Measurements from ENCODE around the gene C2.
"Not testable (repeated sequence)": the region's sequence is repeated elsewhere in the genome, so short reads cannot be mapped to it uniquely, and the experiment has no call there.

The C2 gene

GRCh38 chr6:31907158-31907813, 20.2 kb upstream of the C2 start:
- no peaks in the 10 kb centered on the region for H3K9me3 ChIP-seq
- no peak overlapping the region for H3K4me3 ChIP-seq (ENCODE audit: low read depth, low read length)
- no peaks in the 10 kb centered on the region for H3K36me3 ChIP-seq
- DNase-seq, result no peak
- no peaks in the 10 kb centered on the region for H3K4me1 ChIP-seq
- no peaks in the 10 kb centered on the region for H3K27me3 ChIP-seq
- TF ChIP-seq CTCF (IDR thresholded peaks at IDR 0.05; ENCODE audit: low read depth, low read length), result no peak

- not testable (repeated sequence) for H3K27me3 ChIP-seq; H3K9me3 ChIP-seq; DNase-seq; H3K4me1 ChIP-seq; H3K4me3 ChIP-seq (ENCODE audit: low read depth, low read length); H3K36me3 ChIP-seq
Observed at GRCh38 chr6:31908255-31908654, 19.3 kb upstream of the C2 start.

GRCh38 chr6:31908791-31909190, 18.7 kb upstream of the C2 start:
- no peak overlapping the region for H3K4me3 ChIP-seq (ENCODE audit: low read depth, low read length)
- no peaks in the 10 kb centered on the region for H3K36me3 ChIP-seq
- no peaks in the 10 kb centered on the region for H3K4me1 ChIP-seq
- no peak for TF ChIP-seq CTCF (IDR thresholded peaks at IDR 0.05; ENCODE audit: low read depth, low read length)
- DNase-seq, result no peak
- H3K27me3 ChIP-seq, result no peaks in the 10 kb centered on the region
- H3K9me3 ChIP-seq, result no peaks in the 10 kb centered on the region

GRCh38 chr6:31909298-31909697, 18.2 kb upstream of the C2 start:
- H3K4me3 ChIP-seq (ENCODE audit: low read depth, low read length); H3K9me3 ChIP-seq; H3K27me3 ChIP-seq; DNase-seq; H3K4me1 ChIP-seq; H3K36me3 ChIP-seq: not testable (repeated sequence)

GRCh38 chr6:31911826-31912585, 15.5 kb upstream of the C2 start:
- no peaks in the 10 kb centered on the region for H3K4me1 ChIP-seq
- H3K27me3 ChIP-seq, result no peaks in the 10 kb centered on the region
- no peak for DNase-seq
- H3K36me3 ChIP-seq, result no peaks in the 10 kb centered on the region
- H3K9me3 ChIP-seq, result no peaks in the 10 kb centered on the region
- no peak for TF ChIP-seq CTCF (IDR thresholded peaks at IDR 0.05; ENCODE audit: low read depth, low read length)
- H3K4me3 ChIP-seq (ENCODE audit: low read depth, low read length), result no peak overlapping the region

- no peak for DNase-seq
- TF ChIP-seq CTCF (IDR thresholded peaks at IDR 0.05; ENCODE audit: low read depth, low read length), result no peak
- no peak overlapping the region for H3K4me3 ChIP-seq (ENCODE audit: low read depth, low read length)
Observed at GRCh38 chr6:31915351-31915750, 12.2 kb upstream of the C2 start.

GRCh38 chr6:31915756-31916155, 11.8 kb upstream of the C2 start:
- TF ChIP-seq CTCF (IDR thresholded peaks at IDR 0.05; ENCODE audit: low read depth, low read length), result no peak
- Histone ChIP-seq H3K36me3 (no peaks in the 10 kb centered on the region), H3K4me3 (ENCODE audit: low read depth, low read length) (no peak overlapping the region), H3K9me3 (no peaks in the 10 kb centered on the region), H3K4me1 (no peaks in the 10 kb centered on the region), H3K27me3 (no peaks in the 10 kb centered on the region)
- DNase-seq, result no peak

More at GRCh38 chr6:31915351-31915750, 12.2 kb upstream of the C2 start:
- Histone ChIP-seq H3K36me3 (no peaks in the 10 kb centered on the region), H3K9me3 (no peaks in the 10 kb centered on the region), H3K27me3 (no peaks in the 10 kb centered on the region), H3K4me1 (no peaks in the 10 kb centered on the region)
